Measurements from ENCODE around the gene RACK1.

DNA sequence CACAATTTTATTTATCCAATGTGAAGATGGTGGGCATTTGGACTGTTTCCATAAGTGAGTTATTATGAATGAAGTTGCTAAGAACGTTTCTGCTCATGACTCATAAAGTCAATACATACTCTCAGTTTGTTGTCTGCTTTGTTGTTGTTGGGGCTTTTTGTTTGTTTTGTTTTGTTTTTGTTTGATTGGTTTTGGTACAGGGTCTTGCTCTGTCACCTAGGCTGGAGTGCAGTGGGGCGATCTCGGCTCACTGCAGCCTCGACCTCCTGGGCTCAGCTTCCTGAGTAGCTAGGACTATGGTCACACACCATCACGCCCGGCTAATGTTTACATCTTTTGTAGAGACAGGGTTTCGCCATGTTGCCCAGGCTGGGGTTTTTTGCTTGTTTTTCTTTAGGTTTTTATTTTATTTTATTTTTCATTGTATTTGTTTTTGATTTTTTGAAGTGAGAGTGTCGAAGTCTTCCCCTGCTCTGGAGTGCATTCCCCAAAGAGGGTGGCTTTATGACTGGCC lies 56.7 kb downstream of the RACK1 start:
- TF ChIP-seq, protein P1, sequence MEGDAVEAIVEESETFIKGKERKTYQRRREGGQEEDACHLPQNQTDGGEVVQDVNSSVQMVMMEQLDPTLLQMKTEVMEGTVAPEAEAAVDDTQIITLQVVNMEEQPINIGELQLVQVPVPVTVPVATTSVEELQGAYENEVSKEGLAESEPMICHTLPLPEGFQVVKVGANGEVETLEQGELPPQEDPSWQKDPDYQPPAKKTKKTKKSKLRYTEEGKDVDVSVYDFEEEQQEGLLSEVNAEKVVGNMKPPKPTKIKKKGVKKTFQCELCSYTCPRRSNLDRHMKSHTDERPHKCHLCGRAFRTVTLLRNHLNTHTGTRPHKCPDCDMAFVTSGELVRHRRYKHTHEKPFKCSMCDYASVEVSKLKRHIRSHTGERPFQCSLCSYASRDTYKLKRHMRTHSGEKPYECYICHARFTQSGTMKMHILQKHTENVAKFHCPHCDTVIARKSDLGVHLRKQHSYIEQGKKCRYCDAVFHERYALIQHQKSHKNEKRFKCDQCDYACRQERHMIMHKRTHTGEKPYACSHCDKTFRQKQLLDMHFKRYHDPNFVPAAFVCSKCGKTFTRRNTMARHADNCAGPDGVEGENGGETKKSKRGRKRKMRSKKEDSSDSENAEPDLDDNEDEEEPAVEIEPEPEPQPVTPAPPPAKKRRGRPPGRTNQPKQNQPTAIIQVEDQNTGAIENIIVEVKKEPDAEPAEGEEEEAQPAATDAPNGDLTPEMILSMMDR (IDR thresholded peaks at IDR 0.05; ENCODE audit: insufficient read depth, low read depth, low read length) = no peak
- no peak for TF ChIP-seq EZH2 (IDR thresholded peaks at IDR 0.05; ENCODE audit: insufficient read depth, low read length)

Data from astrocyte (in vitro differentiated cells and primary cell).